ENCODE results near the gene PKP1.

DNA sequence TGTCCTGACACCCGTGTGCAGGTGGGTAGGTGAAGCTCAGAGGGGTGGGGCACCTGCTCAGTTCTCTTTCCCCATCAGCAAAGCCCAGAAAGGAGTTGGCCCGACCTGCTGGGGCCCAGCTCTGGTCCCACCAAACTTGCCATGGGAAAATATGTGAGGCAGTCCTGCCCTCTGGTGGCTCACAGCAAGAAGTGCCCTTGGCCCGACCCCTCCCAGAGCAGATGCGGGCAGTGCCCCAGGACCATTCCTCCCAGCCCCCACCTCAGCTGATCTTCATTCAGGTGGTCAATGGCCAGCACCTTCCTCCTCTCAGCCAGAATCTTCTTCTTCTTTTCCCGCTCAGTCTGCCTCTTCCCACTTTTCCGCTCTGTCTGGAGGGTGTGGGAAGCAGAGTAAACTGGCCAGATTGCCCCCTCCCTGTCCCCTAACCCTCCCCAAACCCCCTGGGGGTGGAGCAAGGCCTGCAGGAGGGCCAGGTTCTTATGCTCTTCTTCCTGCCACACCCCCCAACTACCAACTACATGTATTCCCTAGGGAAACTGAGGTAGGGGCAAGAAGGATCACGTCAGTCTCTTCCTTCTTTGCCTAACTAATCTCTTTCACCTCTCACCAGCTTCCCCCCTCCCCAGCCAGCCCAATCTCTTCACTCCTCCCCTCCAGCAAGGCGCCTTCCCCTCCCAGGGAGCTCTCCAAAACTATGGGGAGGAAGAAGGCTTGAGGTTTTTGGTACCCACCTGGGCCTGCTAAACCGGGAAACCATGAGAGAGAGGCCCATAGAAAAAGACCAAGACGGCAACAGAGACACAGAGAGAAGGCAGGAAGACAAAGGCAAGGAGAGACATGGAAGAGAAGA lies 78.6 kb downstream of the PKP1 start:
- TF ChIP-seq, protein P1, sequence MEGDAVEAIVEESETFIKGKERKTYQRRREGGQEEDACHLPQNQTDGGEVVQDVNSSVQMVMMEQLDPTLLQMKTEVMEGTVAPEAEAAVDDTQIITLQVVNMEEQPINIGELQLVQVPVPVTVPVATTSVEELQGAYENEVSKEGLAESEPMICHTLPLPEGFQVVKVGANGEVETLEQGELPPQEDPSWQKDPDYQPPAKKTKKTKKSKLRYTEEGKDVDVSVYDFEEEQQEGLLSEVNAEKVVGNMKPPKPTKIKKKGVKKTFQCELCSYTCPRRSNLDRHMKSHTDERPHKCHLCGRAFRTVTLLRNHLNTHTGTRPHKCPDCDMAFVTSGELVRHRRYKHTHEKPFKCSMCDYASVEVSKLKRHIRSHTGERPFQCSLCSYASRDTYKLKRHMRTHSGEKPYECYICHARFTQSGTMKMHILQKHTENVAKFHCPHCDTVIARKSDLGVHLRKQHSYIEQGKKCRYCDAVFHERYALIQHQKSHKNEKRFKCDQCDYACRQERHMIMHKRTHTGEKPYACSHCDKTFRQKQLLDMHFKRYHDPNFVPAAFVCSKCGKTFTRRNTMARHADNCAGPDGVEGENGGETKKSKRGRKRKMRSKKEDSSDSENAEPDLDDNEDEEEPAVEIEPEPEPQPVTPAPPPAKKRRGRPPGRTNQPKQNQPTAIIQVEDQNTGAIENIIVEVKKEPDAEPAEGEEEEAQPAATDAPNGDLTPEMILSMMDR (IDR thresholded peaks at IDR 0.05; ENCODE audit: insufficient read depth, low read length, poor library complexity, severe bottlenecking): peak; percentile 42
- no peak for TF ChIP-seq EZH2phosphoT487 (conservative IDR thresholded peaks at IDR 0.05; ENCODE audit: low read length)
